HCT116 (cell line): ENCODE measurements around the gene PIP4K2A. TPM values are rescaled to one million over a fixed set of nuclear protein-coding genes. Genes with fewer than 3 reads are reported as not detected.

Source experiments
- ATAC-seq: fragments of 200-7000 bp; cut with Tn5 transposase; 2 replicates; pipeline ENCODE4 v1.9.1; 2020; ENCODE audit warnings: mild to moderate bottlenecking, moderate library complexity
- BruUV-seq: library from RNA; stranded (reverse); fragments of 400-500 nt; replicated peaks from 2 replicates; lab custom pipeline; 2021; lab: Mats Ljungman, UMichigan
- CTCF ChIA-PET: fragments of 300-600 bp; sonication (Branson Sonifier 250); formaldehyde crosslinking; loops from one replicate; lab custom pipeline; 2021; ENCODE audit warnings: antibody characterized with exemption; lab: Charles Lee
- POLR2A ChIA-PET: fragments of 300-600, 350-600 bp; sonication (Branson Sonifier 250); formaldehyde crosslinking; loops from one replicate; lab custom pipeline; 2021; ENCODE audit warnings: antibody characterized with exemption; lab: Charles Lee
- RAD21 ChIA-PET, 2 experiments: fragments of 300-600 bp; sonication (Branson Sonifier 250); formaldehyde crosslinking; loops; one replicate each; lab custom pipeline; 2023; ENCODE audit warnings: low total read pairs in 2 of 2; ENCODE audit not compliant: uncharacterized antibody in 2 of 2, unreplicated experiment in 2 of 2, low non-redundant PET in 1 of 2; lab: Charles Lee
- DNase-seq: peaks from one replicate; pipeline ENCODE4 v3.0.0-alpha.2; 2010; ENCODE audit warnings: low read depth, low spot score
- H2AFZ ChIP-seq: fragments of 200-600 bp; shearing (Covaris generic), sonication (generic); 2 replicates; pipeline ENCODE4 v1.6.1; 2017; ENCODE audit warnings: low read depth, mixed run types, mixed read lengths, antibody characterized with exemption, low read length; ENCODE audit not compliant: poor library complexity, severe bottlenecking
- H3K27ac ChIP-seq: 2 replicates; pipeline ENCODE4 v1.5.1; 2012; ENCODE audit warnings: low read depth, low read length
- H3K27me3 ChIP-seq: fragments of 200-600 bp; sonication (generic); 2 replicates; pipeline ENCODE4 v1.6.1; 2016; ENCODE audit warnings: mixed run types, low read length, mixed read lengths; ENCODE audit not compliant: insufficient read depth
- H3K36me3 ChIP-seq, 2 experiments: fragments of 200-500 bp in 1 of 2; fragments of 200-600 bp in 1 of 2; sonication (Bioruptor generic) in 1 of 2; sonication (generic) in 1 of 2; 2 replicates each; pipeline versions ENCODE4 v1.5.1 to v1.6.1; 2014 to 2016; ENCODE audit warnings: low read length in 2 of 2, inconsistent platforms in 1 of 2, mixed read lengths in 1 of 2, mixed run types in 1 of 2; ENCODE audit not compliant: insufficient read depth in 2 of 2, control insufficient read depth in 1 of 2
- H3K4me1 ChIP-seq, 2 experiments: fragments of 200-600 bp in 1 of 2; sonication (generic) in 1 of 2; 2 replicates each; pipeline versions ENCODE4 v1.5.1 to v1.6.1; 2012 to 2017; ENCODE audit warnings: low read length in 2 of 2, inconsistent platforms in 1 of 2, mild to moderate bottlenecking in 1 of 2, mixed read lengths in 1 of 2, mixed run types in 1 of 2, moderate library complexity in 1 of 2; ENCODE audit not compliant: insufficient read depth in 2 of 2, control insufficient read depth in 1 of 2
- H3K4me2 ChIP-seq: fragments of 200-600 bp; sonication (generic); 2 replicates; pipeline ENCODE4 v1.6.1; 2017; ENCODE audit warnings: mixed run types, low read length, mixed read lengths
- H3K4me3 ChIP-seq, 2 experiments: fragments of 200-600 bp in 1 of 2; sonication (generic) in 1 of 2; replicated peaks in 1 of 2; 2 replicates each; pipeline ENCODE4 v1.5.1; 2011 to 2016; ENCODE audit warnings: low read length in 2 of 2, control low read depth in 1 of 2, low read depth in 1 of 2, mild to moderate bottlenecking in 1 of 2, mixed read lengths in 1 of 2, mixed run types in 1 of 2
- H3K79me2 ChIP-seq: fragments of 200-600 bp; sonication (generic); 2 replicates; pipeline ENCODE4 v1.6.1; 2017; ENCODE audit warnings: mild to moderate bottlenecking, mixed run types, low read length, moderate library complexity, mixed read lengths; ENCODE audit not compliant: insufficient read depth
- H3K9ac ChIP-seq: fragments of 200-600 bp; sonication (generic); 2 replicates; pipeline ENCODE4 v1.6.1; 2016; ENCODE audit warnings: low read length, mixed read lengths
- H3K9me2 ChIP-seq: fragments of 200-600 bp; sonication (generic), shearing (Covaris generic); 2 replicates; pipeline ENCODE4 v1.6.1; 2017; ENCODE audit warnings: mixed run types, mild to moderate bottlenecking, moderate library complexity; ENCODE audit not compliant: insufficient read depth
- H3K9me3 ChIP-seq, 2 experiments: fragments of 200-500 bp in 1 of 2; fragments of 200-600 bp in 1 of 2; sonication (Bioruptor generic) in 1 of 2; sonication (generic) in 1 of 2; 2 replicates each; pipeline ENCODE4 v1.6.1; 2014 to 2017; ENCODE audit warnings: low read length in 2 of 2, mixed read lengths in 2 of 2, inconsistent platforms in 1 of 2, low read depth in 1 of 2, mild to moderate bottlenecking in 1 of 2, mixed run types in 1 of 2, moderate library complexity in 1 of 2; ENCODE audit not compliant: control insufficient read depth in 1 of 2, insufficient read depth in 1 of 2
- H4K20me1 ChIP-seq: fragments of 200-600 bp; sonication (generic), shearing (Covaris generic); 2 replicates; pipeline ENCODE4 v1.6.1; 2017; ENCODE audit warnings: mixed run types, mild to moderate bottlenecking, moderate library complexity; ENCODE audit not compliant: insufficient read depth
- CBX3 ChIP-seq: IDR thresholded peaks from 2 replicates; pipeline ENCODE4 v1.6.1; 2012; ENCODE audit warnings: low read depth
- EGR1 ChIP-seq: IDR thresholded peaks from 2 replicates; pipeline ENCODE4 v1.6.1; 2012; ENCODE audit warnings: low read depth
- ELF1 ChIP-seq: IDR thresholded peaks from 2 replicates; pipeline ENCODE4 v1.6.1; 2012; ENCODE audit warnings: low read depth, borderline replicate concordance
- EZH2 ChIP-seq: fragments of 200-600 bp; sonication (generic); IDR thresholded peaks from 2 replicates; pipeline ENCODE4 v1.6.1; 2017; ENCODE audit warnings: antibody characterized with exemption, mixed run types
- FOSL1 ChIP-seq: IDR thresholded peaks from 2 replicates; pipeline ENCODE4 v1.6.1; 2012; ENCODE audit warnings: low read depth
- POLR2A ChIP-seq: IDR thresholded peaks from 2 replicates; pipeline ENCODE4 v1.7.0; 2011; ENCODE audit warnings: borderline replicate concordance; ENCODE audit not compliant: insufficient read depth, insufficient read length; ENCODE audit errors: extremely low read depth
- RAD21 ChIP-seq: IDR thresholded peaks from 2 replicates; pipeline ENCODE4 v1.6.1; 2012; ENCODE audit warnings: low read depth, mild to moderate bottlenecking
- SP1 ChIP-seq: IDR thresholded peaks from 2 replicates; pipeline ENCODE4 v1.6.1; 2012; ENCODE audit warnings: low read depth
- SRF ChIP-seq: IDR thresholded peaks from 2 replicates; pipeline ENCODE4 v1.6.1; 2012; ENCODE audit warnings: low read depth
- TCF7L2 ChIP-seq: IDR thresholded peaks from 2 replicates; pipeline ENCODE4 v1.7.0; 2011; ENCODE audit warnings: borderline replicate concordance, inconsistent platforms; ENCODE audit not compliant: insufficient read depth, insufficient read length; ENCODE audit errors: extremely low read depth
- YY1 ChIP-seq: IDR thresholded peaks from 2 replicates; pipeline ENCODE4 v1.6.1; 2011; ENCODE audit warnings: low read length, low read depth, moderate library complexity, mild to moderate bottlenecking; ENCODE audit not compliant: insufficient replicate concordance; ENCODE audit errors: extremely low read depth
- ZBTB33 ChIP-seq: IDR thresholded peaks from 2 replicates; pipeline ENCODE4 v1.6.1; 2011; ENCODE audit warnings: mild to moderate bottlenecking, low read length, moderate library complexity; ENCODE audit not compliant: insufficient replicate concordance; ENCODE audit errors: extremely low read depth
- ZFX ChIP-seq: fragments of 450-650 bp; IDR thresholded peaks from 2 replicates; pipeline ENCODE4 v1.6.1; 2017
- ZNF274 ChIP-seq: fragments of 200-500 bp; sonication (Bioruptor generic); IDR thresholded peaks from 2 replicates; pipeline ENCODE4 v1.6.1; 2014; ENCODE audit warnings: mild to moderate bottlenecking, low read depth, low read length, inconsistent platforms
- intact Hi-C: fragments of 100-400 bp; cut with micrococcal nuclease; formaldehyde crosslinking; loops from 2 replicates; pipeline ENCODE4 v1.10.0; 2022
- total RNA-seq: library from RNA; stranded (reverse); gene quantifications from one replicate; pipeline ENCODE4 v1.2.1, GENCODE V29; 2021; ENCODE audit not compliant: unreplicated experiment

Gene PIP4K2A
- total RNA-seq, 1 experiment from 2014 or later: 41.9 TPM

GRCh38 chr10:22606164-22606614 is 108.2 kb downstream of the PIP4K2A start (continued):
- TF ChIP-seq POLR2A (no peak), EZH2 (no peak), YY1 (no peak), ZFX (no peak), ZNF274 (no peak), ELF1 (no peak), ZBTB33 (no peak), CBX3 (no peak)

GRCh38 chr10:22605168-22605567 is 109.2 kb downstream of the PIP4K2A start:
- Histone ChIP-seq H3K27me3 (no peaks in the 10 kb centered on the region), H3K4me3 (no peak overlapping the region)

More at GRCh38 chr10:22605168-22605567, 109.2 kb downstream of the PIP4K2A start:
- Histone ChIP-seq H3K79me2 (peaks cover 80% of the 10 kb centered on the region), H3K9ac (no peak overlapping the region), H3K36me3 (peaks cover 2 to 19% of the 10 kb centered on the region in 2 experiments; a peak in 1 of 4 replicates), H3K4me1 (peaks cover 0 to 22% of the 10 kb centered on the region in 2 experiments; a peak in 1 of 4 replicates), H3K4me2 (no peak overlapping the region), H3K9me3 (no peaks in the 10 kb centered on the region), H4K20me1 (no peaks in the 10 kb centered on the region), H2AFZ (no peak overlapping the region), H3K9me2 (no peaks in the 10 kb centered on the region), H3K27ac (no peak overlapping the region)
- BruUV-seq: no TSS peak
- intact Hi-C loops: no loop called here
- TF ChIP-seq RAD21: no peak
- no peak for TF ChIP-seq SP1
- no peak for TF ChIP-seq EGR1
- TF ChIP-seq SRF: no peak
- TF ChIP-seq CBX3: no peak
- no peak for TF ChIP-seq POLR2A
- TF ChIP-seq FOSL1: no peak
- TF ChIP-seq ZFX: no peak
- TF ChIP-seq TCF7L2: no peak
- ChIA-PET POLR2A (no interaction called here), CTCF (no interaction called here), RAD21 (no interaction called here)
- no peak for DNase-seq
- no peak for ATAC-seq
